ENCODE results near the gene CSF1.

CSF1 gene

DNA sequence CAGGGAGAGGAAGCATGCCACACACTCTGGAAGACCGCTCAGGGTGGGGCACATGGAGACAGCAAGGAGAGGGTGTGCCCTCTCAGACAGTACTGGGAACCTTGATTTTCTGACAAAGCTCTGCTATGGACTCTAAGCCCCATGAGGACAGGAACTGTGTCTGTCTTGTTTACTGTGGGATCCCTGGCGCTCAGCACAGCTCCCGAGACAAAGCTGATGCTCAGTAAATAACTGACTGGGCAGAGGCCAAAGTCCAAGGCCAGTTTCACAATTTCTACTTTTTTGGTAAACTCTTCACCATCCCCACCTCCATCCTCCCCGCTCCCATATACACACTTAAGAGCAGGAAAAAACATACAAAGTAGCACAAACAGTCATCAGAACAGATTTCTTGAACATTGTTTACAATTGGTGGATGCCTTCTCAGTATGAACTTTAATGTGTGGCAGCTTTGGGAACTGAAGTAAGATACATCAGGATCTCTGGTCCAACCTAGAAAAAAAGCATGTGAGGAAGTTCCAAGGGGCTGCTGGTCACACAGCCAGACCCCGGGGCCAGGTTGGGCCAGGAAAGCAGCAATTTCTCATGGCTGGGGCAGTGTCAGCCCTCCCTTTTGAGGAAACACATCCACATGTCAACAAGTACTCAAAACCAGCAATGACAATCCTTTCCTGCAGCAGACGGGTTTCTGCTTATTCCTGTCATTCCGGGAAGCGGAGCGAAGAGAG lies 68.3 kb downstream of the CSF1 start:
- DNase-seq (ENCODE audit: low read depth): no peak

DNA sequence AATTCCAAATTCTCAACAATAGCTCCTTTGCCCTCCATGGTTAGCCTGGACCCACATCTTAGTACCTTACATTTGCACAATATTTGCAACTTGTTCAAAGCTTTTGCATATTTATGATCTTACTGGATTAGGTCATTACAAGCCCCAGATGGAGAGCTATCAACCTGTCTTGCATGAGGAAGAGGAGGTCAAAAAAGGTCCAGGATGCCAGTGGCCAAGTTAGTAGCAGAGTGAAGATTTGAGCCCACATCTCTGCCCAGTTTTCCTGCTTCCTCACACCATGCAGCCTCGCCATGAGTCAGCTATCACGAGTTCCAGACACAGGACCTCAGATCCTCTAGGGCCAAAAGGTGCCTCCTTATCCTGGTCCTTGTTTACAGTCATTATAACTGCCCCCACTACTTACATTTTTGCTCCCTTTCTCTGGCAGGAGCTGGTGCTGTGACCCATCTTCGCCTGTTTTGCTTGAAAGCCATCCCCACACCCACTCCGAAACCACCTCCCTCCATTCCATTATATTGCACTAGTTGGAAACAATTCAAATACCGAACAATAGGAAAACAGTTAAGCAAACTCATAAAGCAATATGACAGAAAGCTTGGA lies 68.9 kb downstream of the CSF1 start:
- DNase-seq (ENCODE audit: low read depth): no peak

Measured in T follicular helper cell (primary cell).